ENCODE results near the gene PKP4. TPM values are rescaled to one million over a fixed set of nuclear protein-coding genes. Genes with fewer than 3 reads are reported as not detected.

The PKP4 gene
- total RNA-seq, 1 experiment from 2014 or later, result 52.0 TPM

- no peak for DNase-seq
- H3K27ac Mint-ChIP-seq, result peak overlapping the region in 1 of 3 experiments; percentile 43; a peak in 2 of 7 replicates
- peaks cover 5 to 8% (median 8%) of the 10 kb centered on the region in 3 experiments; a peak in 6 of 7 replicates for H3K36me3 Mint-ChIP-seq (ENCODE audit: insufficient read depth in 1 of 3, low read depth in 3 of 3)
- peaks cover 0 to 5% of the 10 kb centered on the region in 2 experiments; a peak in 4 of 5 replicates for H3K9me3 Mint-ChIP-seq
- Histone ChIP-seq H3K27me3 (ENCODE audit: insufficient read depth, low read length) (no peaks in the 10 kb centered on the region), H2BK20ac (ENCODE audit: low read depth, low read length, poor library complexity, severe bottlenecking) (no peak overlapping the region), H4K20me1 (ENCODE audit: control insufficient read depth, insufficient read depth, insufficient read length) (no peaks in the 10 kb centered on the region), H3K56ac (ENCODE audit: insufficient read length, low read depth, low read length) (no peak overlapping the region), H4K8ac (replicated peaks; ENCODE audit: insufficient read length, low read depth, low read length) (no peak overlapping the region), H3T11ph (ENCODE audit: low read length) (no peak overlapping the region), H3K79me2 (ENCODE audit: insufficient read depth, low read length) (peaks cover 7% of the 10 kb centered on the region; the same call in 1 of the 2 replicates), H3K23me2 (ENCODE audit: insufficient read length, low read depth, low read length, poor library complexity, severe bottlenecking) (no peaks in the 10 kb centered on the region), H2BK120ac (ENCODE audit: low read depth, low read length, poor library complexity, severe bottlenecking) (no peak overlapping the region), H2AK5ac (ENCODE audit: insufficient read length, low read length) (no peak overlapping the region), H3K14ac (ENCODE audit: insufficient read depth, low read length) (no peak overlapping the region), H3K79me1 (ENCODE audit: insufficient read depth, low read depth, low read length, poor library complexity, severe bottlenecking) (peaks cover 2% of the 10 kb centered on the region), H4K5ac (ENCODE audit: insufficient read length, low read depth, low read length) (no peak overlapping the region), H2BK15ac (ENCODE audit: low read depth, low read length) (no peak overlapping the region), H2BK12ac (ENCODE audit: insufficient read length, low read depth, low read length) (no peak overlapping the region), H3K27ac (ENCODE audit: insufficient read length, low read depth, low read length) (no peak overlapping the region), H3K23ac (ENCODE audit: insufficient read length, low read depth, low read length) (no peak overlapping the region), H2AFZ (ENCODE audit: low read length) (no peak overlapping the region), H3K9ac (ENCODE audit: extremely low read depth, insufficient read length, low read length) (no peak overlapping the region), H3K18ac (ENCODE audit: insufficient read length, low read depth, low read length) (no peak overlapping the region), H3K4ac (ENCODE audit: low read depth, low read length) (no peak overlapping the region), H3K4me2 (ENCODE audit: insufficient read depth, insufficient read length, low read length) (no peak overlapping the region), H2BK5ac (ENCODE audit: insufficient read length, low read length) (no peak overlapping the region), H4K91ac (ENCODE audit: insufficient read length, low read depth, low read length) (no peak overlapping the region), H3K9me3 (ENCODE audit: control insufficient read depth, low read depth, low read length) (no peaks in the 10 kb centered on the region), H3K4me1 (ENCODE audit: insufficient read depth, low read length) (peaks cover 4% of the 10 kb centered on the region)
- no CpG with 5 or more reads among the region's 3 CpGs for WGBS (ENCODE audit: extremely low coverage, insufficient read length, low lambda C conversion rate)
- no peak for TF ChIP-seq CTCF (conservative IDR thresholded peaks at IDR 0.05)
- H3K4me1 Mint-ChIP-seq, result peaks cover 14 to 26% of the 10 kb centered on the region in 2 experiments
- no peaks in the 10 kb centered on the region for H3K27me3 Mint-ChIP-seq (ENCODE audit: low read depth)
- no peak overlapping the region for H3K4me3 Mint-ChIP-seq
These were observed 61.3 kb downstream of the PKP4 start for GRCh38 chr2:158518084-158518483.
